Epithelial cell of proximal tubule (primary cell): Measurements from ENCODE around the gene GGA3. TPM values are rescaled to one million over a fixed set of nuclear protein-coding genes. Genes with fewer than 3 reads are reported as not detected.

ENCODE experiments used
- DNase-seq: peaks from one replicate; pipeline ENCODE4 v3.0.0-alpha.2; 2011; ENCODE audit warnings: low read depth
- H3K4me3 ChIP-seq: 2 replicates; pipeline ENCODE4 v1.5.1; 2011; ENCODE audit warnings: low read depth, mild to moderate bottlenecking, low read length
- CTCF ChIP-seq: conservative IDR thresholded peaks from 2 replicates; pipeline ENCODE4 v1.5.1; 2012; ENCODE audit warnings: low read depth, mild to moderate bottlenecking, low read length
- total RNA-seq: library from RNA; depleted of rRNA; stranded (reverse); fragments of >200 nt; gene quantifications from 2 replicates; pipeline ENCODE4 v1.2.3, GENCODE V29; 2015

The GGA3 gene
- total RNA-seq, 1 donor from 2014 or later, result 19.5 TPM

GRCh38 chr17:75239214-75239613, 22.2 kb downstream of the GGA3 start:
- TF ChIP-seq CTCF, result no peak
- no peak for DNase-seq
- H3K4me3 ChIP-seq, result no peak overlapping the region

GRCh38 chr17:75238684-75239191, 22.7 kb downstream of the GGA3 start:
- H3K4me3 ChIP-seq, result no peak overlapping the region
- DNase-seq, result no peak
- peak; percentile 90 for TF ChIP-seq CTCF

GRCh38 chr17:75238020-75238580, 23.3 kb downstream of the GGA3 start:
- DNase-seq, result no peak
- no peak for TF ChIP-seq CTCF

GRCh38 chr17:75237100-75238014, 24.0 kb downstream of the GGA3 start:
- H3K4me3 ChIP-seq, result no peak overlapping the region
- TF ChIP-seq CTCF, result no peak
- DNase-seq, result no peak

More at GRCh38 chr17:75238020-75238580, 23.3 kb downstream of the GGA3 start:
- no peak overlapping the region for H3K4me3 ChIP-seq

GRCh38 chr17:75232786-75233185, 28.6 kb downstream of the GGA3 start:
- DNase-seq, result no peak

More at GRCh38 chr17:75232786-75233185, 28.6 kb downstream of the GGA3 start:
- H3K4me3 ChIP-seq, result no peak overlapping the region
- TF ChIP-seq CTCF, result no peak
